WTC11 (cell line): Measurements from ENCODE around the gene ACSF2. TPM values are rescaled to one million over a fixed set of nuclear protein-coding genes. Genes with fewer than 3 reads are reported as not detected.

ENCODE experiments used
- ATAC-seq: fragments of 200-7000 bp; cut with Tn5 transposase; 2 replicates; pipeline ENCODE4 v1.10.0; 2021; ENCODE audit warnings: mild to moderate bottlenecking, moderate library complexity
- CTCF ChIA-PET: fragments of 300-600 bp; sonication (Branson Sonifier 250); formaldehyde crosslinking; loops from one replicate; lab custom pipeline; 2021; ENCODE audit warnings: antibody characterized with exemption; lab: Charles Lee
- POLR2A ChIA-PET: fragments of 350-600 bp; sonication (Branson Sonifier 250); formaldehyde crosslinking; loops from one replicate; lab custom pipeline; 2021; ENCODE audit warnings: antibody characterized with exemption; lab: Charles Lee
- DNase-seq: peaks from one replicate; pipeline ENCODE4 v3.0.0; 2021; ENCODE audit warnings: low spot score
- H3K27ac Mint-ChIP-seq: 2 replicates; pipeline ENCODE4 v1.8.0; 2021; ENCODE audit warnings: mixed read lengths
- H3K27me3 Mint-ChIP-seq: 2 replicates; pipeline ENCODE4 v1.8.0; 2021; ENCODE audit warnings: low read depth, mild to moderate bottlenecking, moderate library complexity, mixed read lengths
- H3K36me3 Mint-ChIP-seq: 2 replicates; pipeline ENCODE4 v1.8.0; 2021; ENCODE audit warnings: mixed read lengths
- H3K4me1 Mint-ChIP-seq: 2 replicates; pipeline ENCODE4 v1.8.0; 2022; ENCODE audit warnings: mixed read lengths
- H3K4me3 Mint-ChIP-seq: 2 replicates; pipeline ENCODE4 v1.8.0; 2021; ENCODE audit warnings: mild to moderate bottlenecking, moderate library complexity, mixed read lengths
- H3K9me3 Mint-ChIP-seq: 2 replicates; pipeline ENCODE4 v1.8.0; 2021; ENCODE audit warnings: mixed read lengths
- ATF6 ChIP-seq: sonication (generic); formaldehyde crosslinking; IDR thresholded peaks from 2 replicates; pipeline ENCODE4 v1.8.1; 2023; ENCODE audit warnings: mild to moderate bottlenecking, missing genetic modification reagents
- EMX1 ChIP-seq: fragments of 250-450 bp; sonication (Bioruptor Pico); IDR thresholded peaks from 2 replicates; pipeline ENCODE4 v1.8.0; 2021; ENCODE audit warnings: mild to moderate bottlenecking
- FOXK1 ChIP-seq: sonication (generic); formaldehyde crosslinking; IDR thresholded peaks from 2 replicates; pipeline ENCODE4 v1.8.0; 2022; ENCODE audit warnings: mild to moderate bottlenecking, moderate library complexity, missing genetic modification reagents
- FOXP1 ChIP-seq: sonication (generic); formaldehyde crosslinking; IDR thresholded peaks from 2 replicates; pipeline ENCODE4 v1.8.0; 2022; ENCODE audit warnings: missing genetic modification reagents, mild to moderate bottlenecking, moderate library complexity, borderline replicate concordance
- JAZF1 ChIP-seq: fragments of 250-450 bp; sonication (Bioruptor Pico); IDR thresholded peaks from 2 replicates; pipeline ENCODE4 v1.9.0; 2021; ENCODE audit warnings: moderate library complexity, mild to moderate bottlenecking, inconsistent platforms
- MAX ChIP-seq: sonication (generic); formaldehyde crosslinking; IDR thresholded peaks from 2 replicates; pipeline ENCODE4 v1.8.0; 2022; ENCODE audit warnings: mild to moderate bottlenecking, missing genetic modification reagents
- NFE2L1 ChIP-seq: sonication (generic); formaldehyde crosslinking; IDR thresholded peaks from 2 replicates; pipeline ENCODE4 v1.8.1; 2023; ENCODE audit warnings: missing genetic modification reagents
- RORB ChIP-seq: fragments of 250-450 bp; sonication (Bioruptor Pico); IDR thresholded peaks from 2 replicates; pipeline ENCODE4 v1.9.0; 2021; ENCODE audit warnings: mild to moderate bottlenecking
- STAT6 ChIP-seq: sonication (generic); formaldehyde crosslinking; conservative IDR thresholded peaks from 2 replicates; pipeline ENCODE4 v1.8.1; 2023; ENCODE audit warnings: mild to moderate bottlenecking, low read depth, missing genetic modification reagents, moderate library complexity
- TCF7 ChIP-seq: sonication (generic); formaldehyde crosslinking; IDR thresholded peaks from 2 replicates; pipeline ENCODE4 v1.8.0; 2022; ENCODE audit warnings: mild to moderate bottlenecking, low read depth, missing genetic modification reagents, moderate library complexity
- ZNF121 ChIP-seq: sonication (generic); formaldehyde crosslinking; IDR thresholded peaks from 2 replicates; pipeline ENCODE4 v1.8.0; 2023; ENCODE audit warnings: missing genetic modification reagents
- total RNA-seq: library from RNA; stranded (reverse); gene quantifications from 3 replicates; pipeline ENCODE4 v1.2.3, GENCODE V29; 2021
- TF ChIP-seq, protein P1 (sequence below): fragments of 250-450 bp; sonication (Bioruptor Pico); IDR thresholded peaks from 2 replicates; pipeline ENCODE4 v1.9.0; 2021; ENCODE audit warnings: mild to moderate bottlenecking, borderline replicate concordance
- TF ChIP-seq, protein P2 (sequence below): fragments of 250-450 bp; sonication (Bioruptor Pico); IDR thresholded peaks from 2 replicates; pipeline ENCODE4 v2.1.2; 2022; ENCODE audit warnings: mild to moderate bottlenecking, moderate library complexity
- TF ChIP-seq, protein P3 (sequence below): sonication (generic); formaldehyde crosslinking; IDR thresholded peaks from 2 replicates; pipeline ENCODE4 v1.8.0; 2023; ENCODE audit warnings: missing genetic modification reagents

The ACSF2 gene
- total RNA-seq, 1 experiment from 2014 or later = 19.9 TPM

- TF ChIP-seq EMX1 = no peak
Measured at GRCh38 chr17:50478391-50479381, 52.7 kb downstream of the ACSF2 start, which contains the start of gene RSAD1 (continued).

- ATAC-seq (peak; percentile 41), DNase-seq (peak; percentile 80)
- H3K9me3 Mint-ChIP-seq = no peaks in the 10 kb centered on the region
- CTCF ChIA-PET = interaction anchor here (0.5 to 2.8 kb wide), 36 partner anchors 9 to 477 kb away, joined by 3 to 42 read pairs (median 4); partner anchors contain the start of genes CACNA1G, CHAD, LRRC59 and TMEM92
- H3K4me1 Mint-ChIP-seq = peaks cover 14% of the 10 kb centered on the region
- no peak overlapping the region for H3K27ac Mint-ChIP-seq
- H3K27me3 Mint-ChIP-seq = peaks cover 19% of the 10 kb centered on the region
- TF ChIP-seq, protein P1, sequence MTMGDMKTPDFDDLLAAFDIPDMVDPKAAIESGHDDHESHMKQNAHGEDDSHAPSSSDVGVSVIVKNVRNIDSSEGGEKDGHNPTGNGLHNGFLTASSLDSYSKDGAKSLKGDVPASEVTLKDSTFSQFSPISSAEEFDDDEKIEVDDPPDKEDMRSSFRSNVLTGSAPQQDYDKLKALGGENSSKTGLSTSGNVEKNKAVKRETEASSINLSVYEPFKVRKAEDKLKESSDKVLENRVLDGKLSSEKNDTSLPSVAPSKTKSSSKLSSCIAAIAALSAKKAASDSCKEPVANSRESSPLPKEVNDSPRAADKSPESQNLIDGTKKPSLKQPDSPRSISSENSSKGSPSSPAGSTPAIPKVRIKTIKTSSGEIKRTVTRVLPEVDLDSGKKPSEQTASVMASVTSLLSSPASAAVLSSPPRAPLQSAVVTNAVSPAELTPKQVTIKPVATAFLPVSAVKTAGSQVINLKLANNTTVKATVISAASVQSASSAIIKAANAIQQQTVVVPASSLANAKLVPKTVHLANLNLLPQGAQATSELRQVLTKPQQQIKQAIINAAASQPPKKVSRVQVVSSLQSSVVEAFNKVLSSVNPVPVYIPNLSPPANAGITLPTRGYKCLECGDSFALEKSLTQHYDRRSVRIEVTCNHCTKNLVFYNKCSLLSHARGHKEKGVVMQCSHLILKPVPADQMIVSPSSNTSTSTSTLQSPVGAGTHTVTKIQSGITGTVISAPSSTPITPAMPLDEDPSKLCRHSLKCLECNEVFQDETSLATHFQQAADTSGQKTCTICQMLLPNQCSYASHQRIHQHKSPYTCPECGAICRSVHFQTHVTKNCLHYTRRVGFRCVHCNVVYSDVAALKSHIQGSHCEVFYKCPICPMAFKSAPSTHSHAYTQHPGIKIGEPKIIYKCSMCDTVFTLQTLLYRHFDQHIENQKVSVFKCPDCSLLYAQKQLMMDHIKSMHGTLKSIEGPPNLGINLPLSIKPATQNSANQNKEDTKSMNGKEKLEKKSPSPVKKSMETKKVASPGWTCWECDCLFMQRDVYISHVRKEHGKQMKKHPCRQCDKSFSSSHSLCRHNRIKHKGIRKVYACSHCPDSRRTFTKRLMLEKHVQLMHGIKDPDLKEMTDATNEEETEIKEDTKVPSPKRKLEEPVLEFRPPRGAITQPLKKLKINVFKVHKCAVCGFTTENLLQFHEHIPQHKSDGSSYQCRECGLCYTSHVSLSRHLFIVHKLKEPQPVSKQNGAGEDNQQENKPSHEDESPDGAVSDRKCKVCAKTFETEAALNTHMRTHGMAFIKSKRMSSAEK (CRISPR knock-in tag) = no peak
- TF ChIP-seq JAZF1 (CRISPR knock-in tag) (no peak), ZNF121 (CRISPR knock-in tag) (0 out of 2 replicates have a peak, but pooled peaks have one; percentile 4), FOXK1 (no peak; the same call in 1 of the 2 replicates), STAT6 (CRISPR knock-in tag) (no peak), NFE2L1 (CRISPR knock-in tag) (0 out of 2 replicates have a peak, but pooled peaks have one; percentile 23), TCF7 (CRISPR knock-in tag) (no peak), MAX (peak; percentile 49; the same call in 1 of the 2 replicates), FOXP1 (0 out of 2 replicates have a peak, but pooled peaks have one; percentile 36), ATF6 (CRISPR knock-in tag) (no peak), RORB (no peak)
- TF ChIP-seq, protein P2, sequence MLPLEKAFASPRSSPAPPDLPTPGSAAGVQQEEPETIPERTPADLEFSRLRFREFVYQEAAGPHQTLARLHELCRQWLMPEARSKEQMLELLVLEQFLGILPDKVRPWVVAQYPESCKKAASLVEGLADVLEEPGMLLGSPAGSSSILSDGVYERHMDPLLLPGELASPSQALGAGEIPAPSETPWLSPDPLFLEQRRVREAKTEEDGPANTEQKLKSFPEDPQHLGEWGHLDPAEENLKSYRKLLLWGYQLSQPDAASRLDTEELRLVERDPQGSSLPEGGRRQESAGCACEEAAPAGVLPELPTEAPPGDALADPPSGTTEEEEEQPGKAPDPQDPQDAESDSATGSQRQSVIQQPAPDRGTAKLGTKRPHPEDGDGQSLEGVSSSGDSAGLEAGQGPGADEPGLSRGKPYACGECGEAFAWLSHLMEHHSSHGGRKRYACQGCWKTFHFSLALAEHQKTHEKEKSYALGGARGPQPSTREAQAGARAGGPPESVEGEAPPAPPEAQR (CRISPR knock-in tag) = no peak
- TF ChIP-seq, protein P3, sequence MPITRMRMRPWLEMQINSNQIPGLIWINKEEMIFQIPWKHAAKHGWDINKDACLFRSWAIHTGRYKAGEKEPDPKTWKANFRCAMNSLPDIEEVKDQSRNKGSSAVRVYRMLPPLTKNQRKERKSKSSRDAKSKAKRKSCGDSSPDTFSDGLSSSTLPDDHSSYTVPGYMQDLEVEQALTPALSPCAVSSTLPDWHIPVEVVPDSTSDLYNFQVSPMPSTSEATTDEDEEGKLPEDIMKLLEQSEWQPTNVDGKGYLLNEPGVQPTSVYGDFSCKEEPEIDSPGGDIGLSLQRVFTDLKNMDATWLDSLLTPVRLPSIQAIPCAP (CRISPR knock-in tag) = peak; percentile 50; the same call in 1 of the 2 replicates
- peak overlapping the region; percentile 81 for H3K4me3 Mint-ChIP-seq
- POLR2A ChIA-PET = interaction anchor here (0.6 to 1.4 kb wide), 4 partner anchors 33 to 83 kb away, joined by 3 to 7 read pairs (median 5); partner anchors contain the start of genes CACNA1G and LRRC59
- H3K36me3 Mint-ChIP-seq = peaks cover 8% of the 10 kb centered on the region
Measured at GRCh38 chr17:50479522-50480141, 53.6 kb downstream of the ACSF2 start.
